HepG2 (cell line): ENCODE data around the gene SMCHD1. TPM values are rescaled to one million over a fixed set of nuclear protein-coding genes. Genes with fewer than 3 reads are reported as not detected.
A peak's percentile ranks its signal among the peaks of the same experiment; 100 is the strongest.

Source experiments
- CBFB ChIP-seq: sonication (generic); formaldehyde crosslinking; IDR thresholded peaks from 2 replicates; pipeline ENCODE4 v1.4.0; 2020; ENCODE audit warnings: missing genetic modification reagents
- FOXP1 ChIP-seq, 2 experiments: fragments of 450-650 bp in 1 of 2; IDR thresholded peaks; 2 replicates each; pipeline ENCODE4 v1.6.1; 2017 to 2018; ENCODE audit warnings: antibody characterized with exemption in 1 of 2
- HDAC1 ChIP-seq: sonication (generic); formaldehyde crosslinking; IDR thresholded peaks from 2 replicates; pipeline ENCODE4 v1.5.1; 2020; ENCODE audit warnings: mild to moderate bottlenecking, missing genetic modification reagents
- HNRNPLL ChIP-seq: fragments of 200-400 bp; formaldehyde crosslinking; IDR thresholded peaks from 2 replicates; pipeline ENCODE4 v1.6.1; 2017; ENCODE audit warnings: mild to moderate bottlenecking, low read depth, low read length; ENCODE audit not compliant: poor library complexity, severe bottlenecking
- KDM2A ChIP-seq: sonication (generic); formaldehyde crosslinking; IDR thresholded peaks from 2 replicates; pipeline ENCODE4 v1.4.0; 2020; ENCODE audit warnings: low read depth, missing genetic modification reagents, borderline replicate concordance
- KMT2B ChIP-seq: IDR thresholded peaks from 2 replicates; pipeline ENCODE4 v1.6.1; 2016; ENCODE audit warnings: missing genetic modification reagents, missing compliant biosample characterization
- NCOA5 ChIP-seq: sonication (generic); formaldehyde crosslinking; IDR thresholded peaks from 2 replicates; pipeline ENCODE4 v1.4.0; 2020; ENCODE audit warnings: missing genetic modification reagents
- ONECUT2 ChIP-seq: sonication (generic); formaldehyde crosslinking; IDR thresholded peaks from 2 replicates; pipeline ENCODE4 v1.4.0; 2020; ENCODE audit warnings: missing genetic modification reagents
- PHF8 ChIP-seq: sonication (generic); formaldehyde crosslinking; IDR thresholded peaks from 2 replicates; pipeline ENCODE4 v1.5.0; 2020; ENCODE audit warnings: missing genetic modification reagents
- PPARG ChIP-seq: conservative IDR thresholded peaks from 2 replicates; pipeline ENCODE4 v1.6.1; 2016; ENCODE audit warnings: missing biosample characterization, missing genetic modification reagents
- TBP ChIP-seq: sonication (generic); formaldehyde crosslinking; IDR thresholded peaks from 2 replicates; pipeline ENCODE4 v1.5.0; 2020; ENCODE audit warnings: missing genetic modification reagents
- ZFP41 ChIP-seq: sonication (generic); formaldehyde crosslinking; IDR thresholded peaks from 2 replicates; pipeline ENCODE4 v1.4.0; 2020; ENCODE audit warnings: mild to moderate bottlenecking, missing genetic modification reagents, borderline replicate concordance
- ZNF180 ChIP-seq: sonication (generic); formaldehyde crosslinking; IDR thresholded peaks from 2 replicates; pipeline ENCODE4 v1.4.0; 2020; ENCODE audit warnings: low read depth, missing genetic modification reagents, borderline replicate concordance
- ZNF20 ChIP-seq: sonication (generic); formaldehyde crosslinking; IDR thresholded peaks from 2 replicates; pipeline ENCODE4 v1.4.0; 2020; ENCODE audit warnings: mild to moderate bottlenecking, moderate library complexity, missing genetic modification reagents
- ZNF431 ChIP-seq: sonication (generic); formaldehyde crosslinking; IDR thresholded peaks from 2 replicates; pipeline ENCODE4 v1.9.0; 2022; ENCODE audit warnings: missing genetic modification reagents, low read depth, mild to moderate bottlenecking, borderline replicate concordance
- ZNF570 ChIP-seq: sonication (generic); formaldehyde crosslinking; IDR thresholded peaks from 2 replicates; pipeline ENCODE4 v1.4.0; 2020; ENCODE audit warnings: mild to moderate bottlenecking, missing genetic modification reagents, borderline replicate concordance
- ZNF644 ChIP-seq: IDR thresholded peaks from 2 replicates; pipeline ENCODE4 v1.6.1; 2016; ENCODE audit warnings: low read depth
- polyA plus RNA-seq, 8 experiments: library from polyadenylated mRNA; depleted of rRNA in 3 of 8; stranded (reverse) in 7 of 8; unstranded in 1 of 8; fragments of >200 nt; fragmentation: Illumina TruSeq in 4 of 8; extraction: Trizol in 4 of 8; gene quantifications; 2 replicates each; pipeline versions ENCODE4 v1.2.1 to v1.2.3, GENCODE V29; 2011 to 2016; ENCODE audit warnings: low read depth in 4 of 8, missing spikeins in 1 of 8, mixed read lengths in 1 of 8; ENCODE audit not compliant: insufficient read depth in 1 of 8
- total RNA-seq, 5 experiments: library from RNA; depleted of rRNA; stranded (reverse); fragments of >200 nt; fragmentation: Illumina TruSeq; extraction: Trizol; gene quantifications; 2 replicates each; pipeline ENCODE4 v1.2.3, GENCODE V29; 2016; ENCODE audit warnings: low read depth in 1 of 5
- TF ChIP-seq, protein P1 (sequence below): sonication (generic); formaldehyde crosslinking; IDR thresholded peaks from 2 replicates; pipeline ENCODE4 v1.4.0; 2020; ENCODE audit warnings: low read depth, mild to moderate bottlenecking, missing genetic modification reagents
- TF ChIP-seq, protein P2 (sequence below), 2 experiments: fragments of 450-650 bp in 1 of 2; sonication (generic) in 1 of 2; formaldehyde crosslinking; IDR thresholded peaks; 2 replicates each; pipeline versions ENCODE4 v1.5.0 to v1.8.0; 2020 to 2022; ENCODE audit warnings: mild to moderate bottlenecking in 1 of 2, missing genetic modification reagents in 1 of 2
- TF ChIP-seq, protein P3 (sequence below): sonication (generic); formaldehyde crosslinking; IDR thresholded peaks from 2 replicates; pipeline ENCODE4 v1.4.0; 2020; ENCODE audit warnings: missing genetic modification reagents
- TF ChIP-seq, protein P4 (sequence below): sonication (generic); formaldehyde crosslinking; IDR thresholded peaks from 2 replicates; pipeline ENCODE4 v1.5.1; 2020; ENCODE audit warnings: mild to moderate bottlenecking, missing genetic modification reagents
- TF ChIP-seq, protein P5 (sequence below): sonication (generic); formaldehyde crosslinking; IDR thresholded peaks from 2 replicates; pipeline ENCODE4 v1.5.1; 2020; ENCODE audit warnings: missing genetic modification reagents, mild to moderate bottlenecking, borderline replicate concordance

SMCHD1 gene
- total and polyA plus RNA-seq, 2 of the 13 experiments (the other 11 are each of a cell fraction or from before 2014, with no cell fraction given): 21.4 to 93.6 TPM

DNA sequence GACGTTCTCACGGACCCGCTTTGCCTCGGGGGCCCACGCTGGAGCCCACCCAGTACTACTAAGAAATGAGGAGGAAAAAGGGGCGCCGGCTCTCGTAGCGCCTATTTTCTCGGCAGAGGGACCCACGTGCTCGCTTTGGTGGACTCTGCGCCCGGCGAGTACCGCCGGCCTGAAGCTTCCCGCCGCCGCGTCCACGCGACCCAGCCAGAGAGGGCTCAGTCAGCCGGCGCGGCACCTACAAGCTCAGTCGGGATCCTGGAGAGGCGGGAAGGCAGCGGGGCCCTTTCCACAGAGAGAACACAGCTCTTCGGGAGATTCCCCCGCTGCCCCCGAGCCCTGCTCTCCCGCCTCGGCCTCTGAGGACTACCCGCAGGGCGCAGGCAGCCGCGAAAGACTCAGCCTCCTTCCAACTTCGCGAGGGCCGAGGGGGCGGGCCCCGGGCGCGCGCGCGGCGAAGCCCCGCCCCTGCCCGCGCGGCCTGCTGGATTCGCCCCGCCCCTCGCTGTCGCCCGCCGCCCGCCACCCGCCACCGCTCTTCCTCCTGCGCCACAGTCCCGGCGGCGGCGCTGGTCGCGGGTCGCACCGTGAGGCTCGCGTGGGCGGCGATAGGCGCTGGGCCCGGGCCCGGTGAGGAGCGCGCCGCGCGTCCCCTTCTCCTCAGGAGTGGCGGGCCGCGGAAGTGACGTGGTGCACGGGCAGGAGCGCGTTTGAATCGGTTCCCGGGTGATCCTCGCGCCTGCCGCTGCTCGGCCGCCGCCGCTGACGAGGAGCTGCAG lies at the start of gene SMCHD1 (continued):
- TF ChIP-seq, protein P1, sequence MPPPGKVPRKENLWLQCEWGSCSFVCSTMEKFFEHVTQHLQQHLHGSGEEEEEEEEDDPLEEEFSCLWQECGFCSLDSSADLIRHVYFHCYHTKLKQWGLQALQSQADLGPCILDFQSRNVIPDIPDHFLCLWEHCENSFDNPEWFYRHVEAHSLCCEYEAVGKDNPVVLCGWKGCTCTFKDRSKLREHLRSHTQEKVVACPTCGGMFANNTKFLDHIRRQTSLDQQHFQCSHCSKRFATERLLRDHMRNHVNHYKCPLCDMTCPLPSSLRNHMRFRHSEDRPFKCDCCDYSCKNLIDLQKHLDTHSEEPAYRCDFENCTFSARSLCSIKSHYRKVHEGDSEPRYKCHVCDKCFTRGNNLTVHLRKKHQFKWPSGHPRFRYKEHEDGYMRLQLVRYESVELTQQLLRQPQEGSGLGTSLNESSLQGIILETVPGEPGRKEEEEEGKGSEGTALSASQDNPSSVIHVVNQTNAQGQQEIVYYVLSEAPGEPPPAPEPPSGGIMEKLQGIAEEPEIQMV: no peak
- TF ChIP-seq, protein P2, sequence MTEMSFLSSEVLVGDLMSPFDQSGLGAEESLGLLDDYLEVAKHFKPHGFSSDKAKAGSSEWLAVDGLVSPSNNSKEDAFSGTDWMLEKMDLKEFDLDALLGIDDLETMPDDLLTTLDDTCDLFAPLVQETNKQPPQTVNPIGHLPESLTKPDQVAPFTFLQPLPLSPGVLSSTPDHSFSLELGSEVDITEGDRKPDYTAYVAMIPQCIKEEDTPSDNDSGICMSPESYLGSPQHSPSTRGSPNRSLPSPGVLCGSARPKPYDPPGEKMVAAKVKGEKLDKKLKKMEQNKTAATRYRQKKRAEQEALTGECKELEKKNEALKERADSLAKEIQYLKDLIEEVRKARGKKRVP (CRISPR knock-in tag; IDR thresholded peaks at IDR 0.05): no peak; a peak in 1 of 4 replicates
- peak; percentile 86; the same call in 1 of the 2 replicates for TF ChIP-seq ZFP41
- TF ChIP-seq ZNF570 (CRISPR knock-in tag): no peak
- TF ChIP-seq ZNF431 (CRISPR knock-in tag): peak; percentile 20; the same call in 1 of the 2 replicates
- TF ChIP-seq FOXP1 (IDR thresholded peaks at IDR 0.05): no peak
- no peak for TF ChIP-seq FOXP1 (CRISPR knock-in tag; IDR thresholded peaks at IDR 0.05)
- TF ChIP-seq ONECUT2 (CRISPR knock-in tag): no peak
- no peak for TF ChIP-seq HNRNPLL
- TF ChIP-seq TBP: no peak
- TF ChIP-seq, protein P3, sequence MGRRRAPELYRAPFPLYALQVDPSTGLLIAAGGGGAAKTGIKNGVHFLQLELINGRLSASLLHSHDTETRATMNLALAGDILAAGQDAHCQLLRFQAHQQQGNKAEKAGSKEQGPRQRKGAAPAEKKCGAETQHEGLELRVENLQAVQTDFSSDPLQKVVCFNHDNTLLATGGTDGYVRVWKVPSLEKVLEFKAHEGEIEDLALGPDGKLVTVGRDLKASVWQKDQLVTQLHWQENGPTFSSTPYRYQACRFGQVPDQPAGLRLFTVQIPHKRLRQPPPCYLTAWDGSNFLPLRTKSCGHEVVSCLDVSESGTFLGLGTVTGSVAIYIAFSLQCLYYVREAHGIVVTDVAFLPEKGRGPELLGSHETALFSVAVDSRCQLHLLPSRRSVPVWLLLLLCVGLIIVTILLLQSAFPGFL: no peak; the same call in 1 of the 2 replicates
- peak; percentile 78 for TF ChIP-seq KDM2A
- no peak; the same call in 1 of the 2 replicates for TF ChIP-seq PPARG (CRISPR knock-in tag)
- no peak for TF ChIP-seq ZNF180
- TF ChIP-seq, protein P4, sequence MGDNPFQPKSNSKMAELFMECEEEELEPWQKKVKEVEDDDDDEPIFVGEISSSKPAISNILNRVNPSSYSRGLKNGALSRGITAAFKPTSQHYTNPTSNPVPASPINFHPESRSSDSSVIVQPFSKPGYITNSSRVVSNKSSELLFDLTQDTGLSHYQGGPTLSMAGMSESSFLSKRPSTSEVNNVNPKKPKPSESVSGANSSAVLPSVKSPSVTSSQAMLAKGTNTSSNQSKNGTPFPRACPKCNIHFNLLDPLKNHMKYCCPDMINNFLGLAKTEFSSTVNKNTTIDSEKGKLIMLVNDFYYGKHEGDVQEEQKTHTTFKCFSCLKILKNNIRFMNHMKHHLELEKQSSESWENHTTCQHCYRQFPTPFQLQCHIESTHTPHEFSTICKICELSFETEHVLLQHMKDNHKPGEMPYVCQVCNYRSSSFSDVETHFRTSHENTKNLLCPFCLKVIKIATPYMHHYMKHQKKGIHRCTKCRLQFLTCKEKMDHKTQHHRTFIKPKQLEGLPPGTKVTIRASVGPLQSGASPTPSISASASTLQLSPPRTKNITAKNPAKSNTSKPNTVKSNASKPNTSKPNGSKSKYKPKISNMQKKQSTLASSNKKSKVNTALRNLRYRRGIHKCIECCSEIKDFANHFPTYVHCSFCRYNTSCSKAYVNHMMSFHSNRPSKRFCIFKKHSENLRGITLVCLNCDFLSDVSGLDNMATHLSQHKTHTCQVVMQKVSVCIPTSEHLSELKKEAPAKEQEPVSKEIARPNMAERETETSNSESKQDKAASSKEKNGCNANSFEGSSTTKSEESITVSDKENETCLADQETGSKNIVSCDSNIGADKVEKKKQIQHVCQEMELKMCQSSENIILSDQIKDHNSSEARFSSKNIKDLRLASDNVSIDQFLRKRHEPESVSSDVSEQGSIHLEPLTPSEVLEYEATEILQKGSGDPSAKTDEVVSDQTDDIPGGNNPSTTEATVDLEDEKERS: peak; percentile 62; the same call in 1 of the 2 replicates
- TF ChIP-seq CBFB (CRISPR knock-in tag): no peak
- peak; percentile 91 for TF ChIP-seq PHF8
- TF ChIP-seq KMT2B (CRISPR knock-in tag): peak; percentile 61
- TF ChIP-seq NCOA5: no peak
- peak; percentile 67 for TF ChIP-seq HDAC1 (CRISPR knock-in tag)
- no peak for TF ChIP-seq ZNF20 (CRISPR knock-in tag)
- TF ChIP-seq ZNF644: no peak
- TF ChIP-seq, protein P5, sequence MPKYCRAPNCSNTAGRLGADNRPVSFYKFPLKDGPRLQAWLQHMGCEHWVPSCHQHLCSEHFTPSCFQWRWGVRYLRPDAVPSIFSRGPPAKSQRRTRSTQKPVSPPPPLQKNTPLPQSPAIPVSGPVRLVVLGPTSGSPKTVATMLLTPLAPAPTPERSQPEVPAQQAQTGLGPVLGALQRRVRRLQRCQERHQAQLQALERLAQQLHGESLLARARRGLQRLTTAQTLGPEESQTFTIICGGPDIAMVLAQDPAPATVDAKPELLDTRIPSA: 0 out of 2 replicates have a peak, but pooled peaks have one; percentile 28
